ENCODE measurements around the gene ITFG1. TPM values are rescaled to one million over a fixed set of nuclear protein-coding genes. Genes with fewer than 3 reads are reported as not detected.
"Not testable (repeated sequence)": the region's sequence is repeated elsewhere in the genome, so short reads cannot be mapped to it uniquely, and the experiment has no call there.

ITFG1 gene
- total RNA-seq, 1 donor from 2014 or later = 50.0 TPM

DNA sequence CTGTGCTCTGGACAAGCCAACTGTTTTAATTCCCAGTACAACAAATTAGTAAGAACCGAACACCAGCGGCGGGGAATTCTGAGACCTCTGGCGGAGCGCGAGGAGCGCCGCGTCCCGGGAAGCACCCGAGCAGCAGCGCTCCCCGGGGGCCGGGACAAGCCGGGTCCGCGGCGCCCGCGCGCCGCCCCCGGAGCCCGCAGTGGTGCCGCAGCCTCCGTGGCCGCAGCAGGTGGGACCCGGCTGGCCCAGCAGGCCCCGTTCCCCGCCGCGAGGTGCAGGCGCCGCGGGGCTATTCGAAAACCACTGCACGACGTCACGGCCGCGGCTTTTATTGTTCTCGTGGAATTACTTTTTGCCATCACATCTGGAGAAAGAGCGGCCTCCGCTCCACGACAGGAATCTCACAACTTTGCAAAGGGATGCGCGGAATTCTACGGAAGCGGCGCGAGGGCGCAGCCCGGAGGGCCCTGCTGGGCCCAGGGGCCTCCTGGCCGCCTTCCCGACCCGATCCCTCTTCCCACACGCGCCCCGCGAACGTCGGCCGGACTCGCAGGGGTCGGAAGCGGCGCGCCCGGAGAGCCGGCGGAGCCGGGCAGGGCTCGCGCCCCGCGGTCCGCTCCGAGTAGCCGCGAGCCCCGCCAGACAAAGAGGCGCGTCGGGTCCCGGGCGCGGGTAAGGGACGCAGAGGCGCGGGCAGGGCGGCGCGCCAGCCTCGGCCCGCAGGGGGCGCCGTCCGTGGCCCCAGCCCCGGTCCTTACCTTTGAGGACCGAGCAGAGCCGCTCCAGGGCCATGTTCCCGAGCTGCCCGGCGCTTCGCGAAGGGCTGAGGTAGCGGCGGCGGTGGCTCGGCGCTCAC is 317.8 kb downstream of the ITFG1 start:
- ATAC-seq = peak; percentile 78 to 91
- Histone ChIP-seq H3K36me3 (no peaks in the 10 kb centered on the region), H3K9me3 (no peaks in the 10 kb centered on the region)

DNA sequence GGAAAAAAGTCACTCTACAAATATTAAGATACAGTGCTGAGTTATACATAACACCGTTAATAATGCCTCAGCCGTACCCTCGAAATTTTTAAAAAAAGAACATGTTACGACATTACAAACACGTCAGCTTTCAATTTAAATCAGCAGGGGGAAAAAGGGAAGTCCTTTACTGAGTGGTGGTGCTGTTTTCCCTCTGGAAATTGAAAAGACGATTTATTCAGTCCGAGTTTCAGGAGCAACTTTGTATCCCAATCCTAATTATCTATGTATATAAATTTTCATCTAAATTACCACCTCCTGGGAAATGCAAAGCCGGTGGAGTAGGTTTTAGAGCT is 318.4 kb downstream of the ITFG1 start:
- no peaks in the 10 kb centered on the region for H3K36me3 ChIP-seq
- no peak for DNase-seq
- intact Hi-C loops (cut with DNase I) = loop anchor here (10.0 kb wide), 1 partner anchor 1012 kb away; the partner anchor contains the start of gene ABCC12
- no peaks in the 10 kb centered on the region for H3K9me3 ChIP-seq
- peak in 1 of 2 donors; percentile 43 for ATAC-seq
- peaks cover 15% of the 10 kb centered on the region for H3K4me1 ChIP-seq
- H3K4me3 ChIP-seq = peak overlapping the region; percentile 61
- TF ChIP-seq CTCF (IDR thresholded peaks at IDR 0.05) = no peak
- peaks cover 13% of the 10 kb centered on the region for H3K27me3 ChIP-seq (ENCODE audit: low read depth)
- no peak overlapping the region for H3K27ac ChIP-seq

More for the DNA sequence above, 317.8 kb downstream of the ITFG1 start:
- Histone ChIP-seq H3K4me3 (peak overlapping the region; percentile 61), H3K27ac (peak overlapping the region; percentile 40), H3K4me1 (peaks cover 15% of the 10 kb centered on the region), H3K27me3 (ENCODE audit: low read depth) (peaks cover 13% of the 10 kb centered on the region)
- peak; percentile 64 for DNase-seq
- peak; percentile 63 for TF ChIP-seq CTCF (IDR thresholded peaks at IDR 0.05)
- intact Hi-C loops (cut with DNase I) = loop anchor here (10.0 kb wide), 1 partner anchor 1012 kb away; the partner anchor contains the start of gene ABCC12

DNA sequence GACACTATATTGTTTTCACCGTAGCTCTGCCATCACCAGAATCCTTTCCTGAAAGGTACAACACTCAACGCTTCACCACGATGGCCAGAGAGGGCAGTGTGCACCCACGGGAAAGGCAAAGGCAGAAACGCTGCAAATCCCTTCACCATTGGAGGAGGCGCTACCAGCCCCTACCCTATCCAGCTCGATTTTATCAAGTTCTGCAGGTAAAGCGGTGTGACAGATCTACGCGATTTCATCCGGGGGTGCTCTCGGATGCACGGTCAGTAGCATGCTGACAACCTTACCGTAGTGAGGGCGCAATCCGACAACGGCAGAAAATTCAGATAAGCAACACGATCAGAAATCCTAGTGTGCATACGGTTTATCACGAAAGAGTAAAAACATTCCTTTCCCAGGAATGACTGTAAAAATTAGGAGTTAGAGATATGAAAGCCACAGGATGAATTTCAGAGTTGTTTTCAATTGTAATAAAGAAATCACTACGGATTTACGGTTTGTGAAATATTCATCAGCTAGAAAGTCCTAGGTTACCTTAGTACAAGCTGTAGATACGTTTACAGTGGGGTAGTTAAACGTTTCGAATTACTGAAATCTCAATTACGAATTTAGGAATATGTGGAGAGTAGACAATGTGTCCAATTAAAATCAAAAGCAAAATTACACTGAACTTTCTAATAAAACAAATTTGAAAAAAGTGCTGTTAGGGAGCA is 318.9 kb downstream of the ITFG1 start:
- Histone ChIP-seq H3K27ac (no peak overlapping the region), H3K4me1 (peaks cover 15% of the 10 kb centered on the region), H3K36me3 (no peaks in the 10 kb centered on the region), H3K9me3 (no peaks in the 10 kb centered on the region), H3K4me3 (peak overlapping the region; percentile 61), H3K27me3 (ENCODE audit: low read depth) (peaks cover 13% of the 10 kb centered on the region)
- ATAC-seq = peak; percentile 89 to 93
- peak; percentile 92 for TF ChIP-seq CTCF (IDR thresholded peaks at IDR 0.05)
- DNase-seq = peak; percentile 82
- intact Hi-C loops (cut with DNase I) = loop anchor here (10.0 kb wide), 1 partner anchor 1013 kb away; the partner anchor contains the start of gene ABCC12

DNA sequence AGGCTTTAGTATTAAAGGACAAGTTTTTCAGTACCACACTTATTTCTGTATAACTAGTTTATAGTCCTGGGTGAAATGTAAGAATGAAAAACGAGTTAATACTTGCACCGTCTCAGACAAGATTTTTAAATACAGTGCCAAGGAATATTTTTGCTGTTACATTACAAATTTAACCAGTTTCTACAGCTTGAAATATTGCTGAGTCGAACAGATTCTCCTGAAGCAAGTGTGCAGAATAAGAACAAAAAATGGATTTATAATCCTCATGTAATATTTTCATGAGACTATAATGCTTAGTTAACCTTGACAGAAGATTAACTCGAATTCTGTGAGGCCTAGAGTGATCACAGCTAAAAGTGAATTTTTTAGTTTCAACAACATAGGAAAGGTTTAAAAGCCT is 320.2 kb downstream of the ITFG1 start:
- DNase-seq (no peak), ATAC-seq (no peak)
- H3K4me3 ChIP-seq = no peak overlapping the region
- no peaks in the 10 kb centered on the region for H3K36me3 ChIP-seq
- intact Hi-C loops (cut with DNase I) = loop anchor here (10.0 kb wide), 1 partner anchor 1014 kb away; the partner anchor contains the start of gene ABCC12
- peaks cover 15% of the 10 kb centered on the region for H3K4me1 ChIP-seq
- no peaks in the 10 kb centered on the region for H3K9me3 ChIP-seq
- peaks cover 13% of the 10 kb centered on the region for H3K27me3 ChIP-seq (ENCODE audit: low read depth)
- TF ChIP-seq CTCF (IDR thresholded peaks at IDR 0.05) = no peak
- no peak overlapping the region for H3K27ac ChIP-seq

DNA sequence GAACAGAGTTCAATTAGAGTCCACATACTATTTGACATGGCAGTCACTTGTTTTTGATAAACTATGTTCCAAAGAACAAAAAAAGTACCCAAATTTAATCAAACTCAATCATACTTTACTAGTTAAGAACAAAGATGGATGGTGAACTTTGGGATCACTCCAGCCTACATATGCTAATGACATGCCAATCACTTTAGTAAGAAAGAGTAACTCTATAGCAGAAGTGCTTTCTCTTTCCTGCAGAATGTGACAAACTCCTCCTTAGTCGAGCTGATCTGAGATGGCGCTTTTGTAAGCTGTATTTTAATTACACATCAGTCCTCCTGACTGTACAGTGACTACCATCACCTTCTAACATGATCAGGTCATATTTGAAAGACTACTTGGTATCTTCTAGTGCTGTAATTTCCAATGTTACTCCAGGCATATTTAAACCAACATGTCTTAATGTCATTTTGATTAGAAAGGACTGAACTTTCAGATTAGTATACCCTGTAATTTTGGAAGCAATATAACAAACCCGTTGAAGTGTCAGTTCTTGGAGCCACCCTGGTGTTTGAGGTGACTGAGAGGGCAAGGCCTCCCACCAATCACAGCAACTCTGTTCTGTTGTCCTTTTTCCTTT is 321.2 kb downstream of the ITFG1 start:
- DNase-seq (no peak), ATAC-seq (no peak)
- intact Hi-C loops (cut with DNase I) = loop anchor here (10.0 kb wide), 1 partner anchor 1015 kb away; the partner anchor contains the start of gene ABCC12
- Histone ChIP-seq H3K4me3 (no peak overlapping the region), H3K36me3 (no peaks in the 10 kb centered on the region), H3K27me3 (ENCODE audit: low read depth) (peaks cover 5% of the 10 kb centered on the region), H3K4me1 (peaks cover 14% of the 10 kb centered on the region), H3K27ac (no peak overlapping the region), H3K9me3 (no peaks in the 10 kb centered on the region)
- no peak for TF ChIP-seq CTCF (IDR thresholded peaks at IDR 0.05)

DNA sequence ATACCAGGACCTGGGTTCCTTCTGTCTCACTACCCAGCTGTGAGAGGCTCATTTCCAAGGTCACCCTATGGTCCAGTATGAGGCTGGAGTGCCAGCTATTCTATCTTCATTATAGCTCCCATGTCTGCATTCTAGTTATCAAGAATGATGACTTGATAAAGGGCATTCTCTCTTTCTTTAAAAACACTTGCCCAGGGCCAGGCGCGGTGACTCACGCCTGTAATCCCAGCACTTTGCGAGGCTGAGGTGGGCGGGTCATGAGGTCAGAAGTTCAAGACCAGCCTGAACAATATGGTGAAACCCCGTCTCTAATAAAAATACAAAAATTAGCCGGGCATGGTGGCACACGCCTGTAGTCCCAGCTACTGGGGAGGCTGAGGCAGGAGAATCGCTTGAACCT is 322.9 kb downstream of the ITFG1 start:
- H3K27me3 ChIP-seq (ENCODE audit: low read depth); H3K4me3 ChIP-seq; ATAC-seq; H3K36me3 ChIP-seq; H3K27ac ChIP-seq; H3K9me3 ChIP-seq; DNase-seq; H3K4me1 ChIP-seq; intact Hi-C loops (cut with DNase I): not testable (repeated sequence)

All from lower lobe of right lung (tissue), 2 donors.